ENCODE measurements around the gene CDCA5. TPM values are rescaled to one million over a fixed set of nuclear protein-coding genes. Genes with fewer than 3 reads are reported as not detected.

CDCA5 gene
- total RNA-seq, 1 donor from 2014 or later, result 70.7 TPM

DNA sequence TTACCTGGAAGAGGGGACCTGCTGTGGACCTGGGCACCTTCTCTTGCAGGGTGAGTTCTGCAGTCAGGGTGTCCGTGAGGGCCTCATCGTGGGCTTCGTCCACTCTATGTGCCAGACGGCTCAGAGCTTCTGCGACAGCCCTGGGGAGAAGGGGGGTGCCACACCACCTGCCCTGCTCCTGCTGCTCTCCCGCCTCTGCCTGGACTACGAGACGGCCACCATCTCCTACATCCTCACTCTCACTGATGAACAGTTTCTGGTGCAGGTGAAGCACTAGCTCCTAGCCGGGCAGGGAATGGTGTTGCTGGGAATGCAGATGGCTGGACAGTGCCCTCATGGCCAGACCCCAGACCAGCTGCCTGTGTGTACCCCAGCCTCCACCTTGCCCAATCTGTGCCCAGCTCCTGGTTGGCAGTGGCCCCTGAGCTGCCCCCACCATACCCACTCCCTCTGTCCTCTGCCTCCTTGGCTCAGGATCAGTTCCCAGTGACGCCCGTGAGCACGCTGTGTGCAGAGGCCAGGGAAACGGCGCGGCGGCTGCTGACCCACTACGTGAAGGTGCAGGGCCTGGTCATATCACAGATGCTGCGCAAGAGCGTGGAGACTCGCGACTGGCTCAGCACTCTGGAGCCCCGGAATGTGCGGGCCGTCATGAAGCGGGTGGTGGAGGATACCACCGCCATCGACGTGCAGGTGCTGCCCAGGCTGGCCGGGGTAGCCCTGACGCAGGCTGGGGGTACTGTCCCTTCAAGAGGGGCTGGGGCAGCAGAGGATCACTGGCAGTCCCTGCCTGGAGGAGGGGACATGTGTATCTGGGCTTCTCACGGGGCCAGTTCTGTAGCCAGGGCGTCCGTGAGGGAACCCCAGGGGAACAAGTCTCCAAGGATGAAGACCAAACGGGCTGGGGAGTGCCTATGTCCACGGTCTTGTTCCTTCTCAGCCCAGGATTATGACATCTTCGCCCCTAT lies 25.7 kb upstream of the CDCA5 start:
- intact Hi-C loops (cut with micrococcal nuclease), result loop anchor here (1.0 to 10.0 kb wide), 10 partner anchors 13 to 1155 kb away; partner anchors contain the start of genes CAPN1, CDC42EP2, CDCA5 and DPF2

DNA sequence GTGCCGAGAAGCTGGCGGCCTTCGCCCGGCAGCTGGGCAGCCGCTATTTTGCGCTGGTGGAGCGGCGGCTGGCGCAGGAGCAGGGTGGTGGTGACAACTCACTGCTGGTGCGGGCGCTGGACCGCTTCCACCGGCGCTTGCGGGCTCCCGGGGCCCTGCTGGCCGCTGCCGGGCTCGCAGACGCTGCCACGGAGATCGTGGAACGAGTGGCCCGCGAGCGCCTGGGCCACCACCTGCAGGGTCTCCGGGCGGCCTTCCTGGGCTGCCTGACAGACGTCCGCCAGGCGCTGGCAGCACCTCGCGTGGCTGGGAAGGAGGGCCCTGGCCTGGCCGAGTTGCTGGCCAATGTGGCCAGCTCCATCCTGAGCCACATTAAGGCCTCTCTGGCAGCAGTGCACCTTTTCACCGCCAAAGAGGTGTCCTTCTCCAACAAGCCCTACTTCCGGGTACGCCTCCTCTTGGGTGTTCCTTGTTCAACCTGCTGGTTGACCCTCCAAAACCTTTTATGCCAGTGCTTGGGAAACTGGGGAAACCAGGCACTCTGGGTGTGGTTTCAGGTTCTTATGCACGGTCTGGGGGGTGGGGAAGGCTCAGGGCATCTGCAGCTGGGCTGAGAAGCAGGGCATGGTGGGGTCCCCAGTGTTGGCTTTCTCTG lies 24.8 kb upstream of the CDCA5 start:
- intact Hi-C loops (cut with micrococcal nuclease), result no loop called here

- intact Hi-C loops (cut with micrococcal nuclease), result no loop called here
These were observed 24.1 kb upstream of the CDCA5 start for GRCh38 chr11:65107751-65108468.

- intact Hi-C loops (cut with micrococcal nuclease), result no loop called here
These were observed 23.2 kb upstream of the CDCA5 start for GRCh38 chr11:65107078-65107477.

GRCh38 chr11:65104628-65105027 lies 20.8 kb upstream of the CDCA5 start:
- intact Hi-C loops (cut with micrococcal nuclease), result no loop called here

DNA sequence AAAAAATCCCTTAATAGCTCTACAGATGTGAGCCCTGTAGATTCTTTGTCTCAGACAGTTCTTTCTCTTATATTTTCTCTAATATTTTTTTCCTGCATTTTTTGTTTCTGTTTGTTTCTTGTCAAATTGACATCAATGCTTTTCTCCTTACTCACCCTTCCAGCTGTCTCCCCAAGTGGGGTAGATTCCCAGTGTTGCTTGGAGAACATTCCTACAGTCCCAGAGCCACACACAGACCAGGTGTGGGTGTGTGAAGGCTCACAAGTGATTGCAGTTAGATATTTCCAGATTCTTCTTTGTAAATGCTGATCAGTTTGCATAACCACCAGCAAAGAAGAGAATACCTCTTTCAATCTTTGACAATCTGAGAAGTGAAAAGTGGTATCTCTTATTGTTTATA lies 19.6 kb upstream of the CDCA5 start:
- intact Hi-C loops (cut with micrococcal nuclease), result no loop called here

DNA sequence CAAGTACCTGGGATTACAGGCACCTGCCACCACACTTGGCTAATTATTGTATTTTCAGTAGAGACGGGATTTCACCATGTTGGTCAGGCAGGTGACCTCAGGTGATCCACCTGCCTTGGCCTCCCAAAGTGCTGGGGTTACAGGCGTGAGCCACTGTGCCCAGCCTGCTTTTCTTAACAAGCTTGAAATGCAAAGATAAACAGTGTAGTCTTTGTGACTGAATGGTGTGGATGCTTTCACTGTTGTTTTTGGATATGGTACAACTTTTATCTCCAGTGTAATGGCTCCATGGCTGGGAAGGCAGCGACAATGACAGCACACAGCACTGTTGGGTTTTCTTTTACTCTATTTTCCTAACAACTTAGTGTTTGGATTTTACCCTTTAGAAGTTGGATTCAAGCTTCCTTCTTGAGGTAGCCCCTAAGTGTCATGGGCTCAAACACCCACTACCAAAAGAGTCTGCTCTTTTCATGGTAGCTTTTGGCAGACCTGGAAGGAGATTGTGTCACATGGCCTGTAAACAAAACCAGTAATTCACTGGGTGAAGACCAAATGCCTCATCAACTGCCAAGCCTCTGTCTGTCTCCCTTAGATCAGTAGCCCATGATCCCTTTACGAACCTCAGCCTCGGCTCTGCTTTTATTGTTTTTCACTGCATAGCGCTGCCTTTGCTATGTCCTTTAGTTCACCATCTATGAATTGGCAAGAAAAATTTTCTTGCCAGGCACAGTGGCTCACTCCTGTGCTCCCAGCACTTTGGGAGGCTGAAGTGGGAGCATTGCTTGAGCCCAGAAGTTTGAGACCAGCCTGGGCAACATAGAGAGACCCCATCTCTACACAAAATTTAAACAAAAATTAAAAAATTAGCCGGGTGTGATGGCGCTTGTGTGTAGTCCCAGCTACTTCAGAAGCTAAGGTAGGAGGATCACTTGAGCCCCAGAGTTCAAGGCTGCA lies 18.6 kb upstream of the CDCA5 start:
- intact Hi-C loops (cut with micrococcal nuclease), result no loop called here

DNA sequence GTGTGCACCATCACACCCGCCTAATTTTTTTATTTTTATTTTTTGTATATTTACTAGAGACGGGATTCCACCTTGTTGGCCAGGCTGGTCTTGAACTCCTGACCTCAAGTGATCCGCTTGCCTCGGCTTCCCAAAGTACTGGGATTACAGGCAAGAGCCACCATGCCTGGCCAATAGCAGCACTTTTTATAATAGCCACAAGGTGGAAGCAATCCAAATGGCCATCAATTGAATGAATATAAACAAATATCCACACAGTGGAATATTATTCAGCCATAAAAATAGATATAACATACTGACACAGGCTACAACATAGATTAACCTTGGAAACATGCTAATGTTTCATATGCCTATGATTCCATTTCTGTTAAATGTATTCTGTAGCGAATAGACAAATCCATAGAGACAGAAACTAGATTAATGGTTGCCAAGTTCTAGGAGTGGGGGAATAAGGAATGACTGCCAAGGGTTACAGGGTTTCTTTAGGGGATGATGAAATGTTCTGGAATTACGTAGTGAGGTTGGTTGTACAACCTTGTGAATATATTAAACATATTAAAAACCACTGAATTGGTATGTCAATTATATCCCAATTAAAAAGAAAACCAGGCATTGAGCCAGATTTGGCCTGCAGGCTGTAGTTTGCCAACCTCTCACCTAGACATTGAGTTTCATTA lies 17.0 kb upstream of the CDCA5 start:
- intact Hi-C loops (cut with micrococcal nuclease), result no loop called here

GRCh38 chr11:65096926-65097325 lies 13.1 kb upstream of the CDCA5 start:
- intact Hi-C loops (cut with micrococcal nuclease), result loop anchor here (1.0 kb wide), 9 partner anchors 13 to 180 kb away; partner anchors contain the start of genes ATG2A, CDCA5, FAU and MRPL49

GRCh38 chr11:65095974-65096806 lies 12.3 kb upstream of the CDCA5 start, which contains the start of gene VPS51:
Gene VPS51 (plus strand): TSS chr11:65096214. CDS start chr11:65096251, 37 bp downstream.
- intact Hi-C loops (cut with micrococcal nuclease), result loop anchor here (1.0 kb wide), 9 partner anchors 12 to 179 kb away; partner anchors contain the start of genes ATG2A, CDCA5, FAU and MRPL49

GRCh38 chr11:65095427-65095826 lies 11.6 kb upstream of the CDCA5 start:
- intact Hi-C loops (cut with micrococcal nuclease), result no loop called here

- intact Hi-C loops (cut with micrococcal nuclease), result no loop called here
These were observed 6.8 kb upstream of the CDCA5 start for GRCh38 chr11:65090628-65091027.

- intact Hi-C loops (cut with micrococcal nuclease), result no loop called here
These were observed 5.8 kb upstream of the CDCA5 start for GRCh38 chr11:65089621-65090020.

GRCh38 chr11:65087827-65088226 lies 4.0 kb upstream of the CDCA5 start:
- intact Hi-C loops (cut with micrococcal nuclease), result no loop called here

- intact Hi-C loops (cut with micrococcal nuclease), result no loop called here
These were observed 3.4 kb upstream of the CDCA5 start for GRCh38 chr11:65087216-65087615.

DNA sequence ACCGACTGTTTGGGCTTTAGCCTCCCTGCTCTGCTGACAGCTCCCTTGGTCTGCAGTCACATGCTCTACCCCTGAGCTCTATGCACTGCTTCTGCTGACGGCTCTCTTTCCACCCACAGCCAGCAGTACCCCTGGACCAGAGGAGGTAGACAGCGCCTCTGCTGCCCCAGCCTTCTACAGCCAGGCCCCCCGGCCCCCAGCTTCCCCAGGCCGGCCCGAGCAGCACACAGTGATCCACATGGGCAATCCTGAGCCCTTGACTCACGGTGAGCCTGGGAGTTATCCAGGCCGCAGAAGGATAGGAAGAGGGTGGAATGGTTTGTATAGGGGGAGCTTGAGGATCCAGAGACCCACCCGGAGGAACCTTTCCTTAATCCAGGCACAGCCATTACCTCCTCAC lies 3.0 kb upstream of the CDCA5 start:
- intact Hi-C loops (cut with micrococcal nuclease), result no loop called here

- intact Hi-C loops (cut with micrococcal nuclease), result no loop called here
These were observed 1.6 kb upstream of the CDCA5 start for GRCh38 chr11:65085446-65085845.

DNA sequence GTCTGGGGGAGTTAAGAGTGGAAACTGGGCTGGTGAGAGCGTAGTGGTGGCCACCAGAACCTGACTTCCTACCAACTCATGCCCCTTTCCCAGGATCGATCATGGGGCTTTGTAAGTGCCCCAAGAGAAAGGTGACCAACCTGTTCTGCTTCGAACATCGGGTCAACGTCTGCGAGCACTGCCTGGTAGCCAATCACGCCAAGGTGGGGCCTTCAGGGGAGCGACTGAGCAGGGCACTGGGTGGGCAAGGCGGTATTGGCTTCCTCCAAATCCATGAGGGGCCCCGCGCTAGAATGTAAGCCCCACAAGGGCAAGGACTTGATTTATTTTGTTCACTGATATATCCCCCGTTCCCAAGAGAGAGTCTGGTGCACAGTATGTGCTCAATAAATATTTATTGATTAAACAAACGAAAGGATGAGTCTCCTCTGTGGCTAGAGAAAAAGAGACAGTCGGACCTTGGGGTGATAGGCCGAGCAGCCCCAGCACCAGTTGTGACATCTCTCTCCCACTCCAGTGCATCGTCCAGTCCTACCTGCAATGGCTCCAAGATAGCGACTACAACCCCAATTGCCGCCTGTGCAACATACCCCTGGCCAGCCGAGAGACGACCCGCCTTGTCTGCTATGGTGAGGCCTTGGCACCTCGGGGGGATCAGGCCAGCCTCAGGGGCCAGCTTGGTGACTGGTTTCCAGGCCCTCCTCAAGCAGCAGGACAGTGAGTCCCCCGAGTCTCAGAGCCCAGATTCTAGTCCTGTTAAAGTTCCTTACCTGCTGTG lies 947 bp upstream of the CDCA5 start:
- intact Hi-C loops (cut with micrococcal nuclease), result loop anchor here (1.0 kb wide), 13 partner anchors 12 to 531 kb away; partner anchors contain the start of genes ATG2A, FAU, MRPL49 and PCNX3
